GM21515 (cell line): ENCODE results near the gene ADAT3.
"Not testable (repeated sequence)": the region's sequence is repeated elsewhere in the genome, so short reads cannot be mapped to it uniquely, and the experiment has no call there.

ENCODE experiments used
- ATAC-seq: cut with Tn5 transposase; IDR thresholded peaks from one replicate; pipeline ENCODE4 v1.9.1; 2021; ENCODE audit not compliant: unreplicated experiment

The ADAT3 gene

GRCh38 chr19:1882786-1883692 lies 22.2 kb upstream of the ADAT3 start:
- no peak for ATAC-seq

GRCh38 chr19:1883784-1884183 lies 21.4 kb upstream of the ADAT3 start:
- ATAC-seq = no peak

GRCh38 chr19:1884291-1884718 lies 20.9 kb upstream of the ADAT3 start:
- no peak for ATAC-seq

GRCh38 chr19:1884719-1885334 lies 20.4 kb upstream of the ADAT3 start:
- peak; percentile 18 for ATAC-seq

- ATAC-seq = peak; percentile 71
These were observed 19.6 kb upstream of the ADAT3 start, which contains the start of gene ABHD17A for GRCh38 chr19:1885398-1886119. ABHD17A (minus strand) TSS chr19:1885496; CDS start chr19:1881566, 3,930 bp downstream.

- ATAC-seq = not testable (repeated sequence)
These were observed 18.8 kb upstream of the ADAT3 start for GRCh38 chr19:1886360-1886759.

GRCh38 chr19:1888385-1888784 lies 16.8 kb upstream of the ADAT3 start:
- ATAC-seq = no peak

- no peak for ATAC-seq
These were observed 15.3 kb upstream of the ADAT3 start for GRCh38 chr19:1889907-1890306.

- no peak for ATAC-seq
These were observed 11.4 kb upstream of the ADAT3 start for GRCh38 chr19:1893791-1894190.

- no peak for ATAC-seq
These were observed 8.7 kb upstream of the ADAT3 start for GRCh38 chr19:1896508-1896907.

- ATAC-seq = no peak
These were observed 3.2 kb upstream of the ADAT3 start for GRCh38 chr19:1901940-1902404.

- ATAC-seq = no peak
These were observed 2.3 kb upstream of the ADAT3 start for GRCh38 chr19:1902923-1903322.

- no peak for ATAC-seq
These were observed 414 bp upstream of the ADAT3 start for GRCh38 chr19:1904860-1905109.

- no peak for ATAC-seq
These were observed 720 bp downstream of the ADAT3 start for GRCh38 chr19:1905863-1906375.

- ATAC-seq = no peak
These were observed 1.9 kb downstream of the ADAT3 start for GRCh38 chr19:1906985-1907562.

GRCh38 chr19:1907563-1908363 lies 2.6 kb downstream of the ADAT3 start:
- no peak for ATAC-seq

GRCh38 chr19:1908364-1908678 lies 3.1 kb downstream of the ADAT3 start:
- ATAC-seq = no peak

- no peak for ATAC-seq
These were observed 4.5 kb downstream of the ADAT3 start for GRCh38 chr19:1909761-1910080.

- no peak for ATAC-seq
These were observed 5.0 kb downstream of the ADAT3 start for GRCh38 chr19:1910177-1910576.

GRCh38 chr19:1911098-1911497 lies 5.9 kb downstream of the ADAT3 start:
- ATAC-seq = no peak

GRCh38 chr19:1911995-1912394 lies 6.8 kb downstream of the ADAT3 start:
- no peak for ATAC-seq
